SU-DHL-6 (cell line): ENCODE data around the gene COL25A1.
"Not testable (repeated sequence)": the region's sequence is repeated elsewhere in the genome, so short reads cannot be mapped to it uniquely, and the experiment has no call there.

Experiments used
- H2AFZ ChIP-seq: fragments of 200-600 bp; sonication (generic); 2 replicates; pipeline ENCODE4 v1.6.1; 2014; ENCODE audit warnings: low read depth, mild to moderate bottlenecking, moderate library complexity, mixed read lengths, antibody characterized with exemption, low read length; ENCODE audit not compliant: severe bottlenecking
- H3F3A ChIP-seq: fragments of 200-600 bp; shearing (Covaris generic); 2 replicates; pipeline ENCODE4 v1.6.0; 2016; ENCODE audit warnings: antibody characterized with exemption, mild to moderate bottlenecking; ENCODE audit not compliant: insufficient read depth
- H3K27ac ChIP-seq: fragments of 200-600 bp; sonication (generic); 2 replicates; pipeline ENCODE4 v1.5.1; 2016; ENCODE audit warnings: low read depth, mild to moderate bottlenecking, low read length, moderate library complexity, mixed read lengths
- H3K27me3 ChIP-seq: fragments of 200-600 bp; sonication (generic), shearing (Covaris generic); 2 replicates; pipeline ENCODE4 v1.6.0; 2014; ENCODE audit warnings: mild to moderate bottlenecking, low read length
- H3K36me3 ChIP-seq: fragments of 200-600 bp; sonication (generic); 2 replicates; pipeline ENCODE4 v1.6.1; 2014; ENCODE audit warnings: mild to moderate bottlenecking, low read length, mixed read lengths
- H3K4me2 ChIP-seq: fragments of 300-600, 200-600 bp; shearing (Covaris generic), sonication (generic); 2 replicates; pipeline ENCODE4 v1.6.0; 2014; ENCODE audit warnings: low read length, low read depth, mild to moderate bottlenecking; ENCODE audit not compliant: poor library complexity, severe bottlenecking
- H3K4me3 ChIP-seq: fragments of 200-600 bp; sonication (generic); 2 replicates; pipeline ENCODE4 v1.5.1; 2014; ENCODE audit warnings: antibody characterized with exemption, low read length, mild to moderate bottlenecking, mixed read lengths; ENCODE audit not compliant: insufficient read depth, poor library complexity, severe bottlenecking
- H3K79me2 ChIP-seq: fragments of 200-600 bp; sonication (generic); 2 replicates; pipeline ENCODE4 v1.6.1; 2014; ENCODE audit warnings: mild to moderate bottlenecking, low read length, moderate library complexity; ENCODE audit not compliant: insufficient read depth
- H3K9ac ChIP-seq: fragments of 200-600 bp; sonication (generic); 2 replicates; pipeline ENCODE4 v1.7.0; 2014; ENCODE audit warnings: mild to moderate bottlenecking, low read length
- H3K9me2 ChIP-seq: fragments of 200-600 bp; sonication (generic); replicated peaks from 2 replicates; pipeline ENCODE4 v1.6.1; 2014; ENCODE audit warnings: low read length; ENCODE audit not compliant: insufficient read depth
- H3K9me3 ChIP-seq: fragments of 200-600 bp; sonication (generic); 2 replicates; pipeline ENCODE4 v1.6.1; 2014; ENCODE audit warnings: low read length, mixed read lengths; ENCODE audit not compliant: insufficient read depth
- H4K20me1 ChIP-seq: fragments of 200-600 bp; sonication (generic); 2 replicates; pipeline ENCODE4 v1.6.1; 2014; ENCODE audit warnings: low read depth, mild to moderate bottlenecking, antibody characterized with exemption, low read length, moderate library complexity, mixed read lengths
- CTCF ChIP-seq: fragments of 200-600 bp; sonication (generic); IDR thresholded peaks from one replicate; pipeline ENCODE4 v1.5.1; 2017; ENCODE audit warnings: antibody characterized with exemption, mild to moderate bottlenecking, low read length, moderate library complexity; ENCODE audit not compliant: insufficient read depth, poor library complexity, severe bottlenecking
- EZH2phosphoT487 ChIP-seq: fragments of 200-600 bp; sonication (generic), shearing (Covaris generic); conservative IDR thresholded peaks from 2 replicates; pipeline ENCODE4 v1.6.1; 2018; ENCODE audit warnings: mild to moderate bottlenecking, antibody characterized with exemption, low read length, moderate library complexity, mixed read lengths

Gene COL25A1

DNA sequence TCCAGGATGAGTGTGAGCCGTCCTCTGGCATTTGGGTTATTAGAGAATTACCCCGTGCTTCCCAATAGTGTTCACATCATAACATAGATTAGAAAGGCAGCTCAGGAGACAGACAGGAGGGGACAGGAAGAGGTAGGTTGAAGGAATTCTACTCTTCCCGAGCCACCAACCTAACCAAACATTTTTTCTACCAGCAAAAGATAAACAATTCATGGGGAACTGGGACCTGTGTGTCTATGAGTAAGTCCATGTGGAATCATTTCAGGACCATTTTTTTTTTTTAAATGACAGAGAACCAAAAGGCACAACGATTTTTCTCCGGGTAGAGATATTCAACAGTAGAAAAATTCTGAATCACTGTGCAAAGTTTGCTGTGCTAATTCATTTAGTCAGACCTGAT lies 365.4 kb downstream of the COL25A1 start:
- no peak overlapping the region for H3K9ac ChIP-seq
- H3K27ac ChIP-seq: no peak overlapping the region
- TF ChIP-seq CTCF: no peak
- TF ChIP-seq EZH2phosphoT487: no peak
- H3K79me2 ChIP-seq: no peaks in the 10 kb centered on the region
- H3K9me3 ChIP-seq: no peaks in the 10 kb centered on the region
- no peak overlapping the region for H3K4me2 ChIP-seq
- no peaks in the 10 kb centered on the region for H4K20me1 ChIP-seq
- H2AFZ ChIP-seq: no peak overlapping the region
- H3K9me2 ChIP-seq: no peaks in the 10 kb centered on the region
- no peak overlapping the region for H3K4me3 ChIP-seq
- no peaks in the 10 kb centered on the region for H3F3A ChIP-seq
- no peaks in the 10 kb centered on the region for H3K36me3 ChIP-seq
- no peaks in the 10 kb centered on the region for H3K27me3 ChIP-seq

DNA sequence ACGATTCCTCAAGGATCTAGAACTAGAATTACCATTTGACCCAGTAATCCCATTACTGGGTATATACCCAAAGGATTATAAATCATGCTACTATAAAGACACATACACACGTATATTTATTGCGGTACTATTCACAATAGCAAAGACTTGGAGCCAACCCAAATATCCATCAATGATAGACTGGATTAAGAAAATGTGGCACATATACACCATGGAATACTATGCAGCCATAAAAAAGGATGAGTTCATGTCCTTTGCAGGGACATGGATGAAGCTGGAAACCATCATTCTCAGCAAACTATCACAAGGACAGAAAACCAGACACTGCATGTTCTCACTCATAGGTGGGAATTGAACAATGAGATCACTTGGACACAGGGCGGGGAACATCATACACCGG lies 368.5 kb downstream of the COL25A1 start:
- H3K79me2 ChIP-seq, H4K20me1 ChIP-seq, H3K27me3 ChIP-seq, H3K36me3 ChIP-seq, H3K9me3 ChIP-seq, H2AFZ ChIP-seq, H3K4me3 ChIP-seq, H3K27ac ChIP-seq, H3K9me2 ChIP-seq, H3F3A ChIP-seq, H3K9ac ChIP-seq, H3K4me2 ChIP-seq: not testable (repeated sequence)

DNA sequence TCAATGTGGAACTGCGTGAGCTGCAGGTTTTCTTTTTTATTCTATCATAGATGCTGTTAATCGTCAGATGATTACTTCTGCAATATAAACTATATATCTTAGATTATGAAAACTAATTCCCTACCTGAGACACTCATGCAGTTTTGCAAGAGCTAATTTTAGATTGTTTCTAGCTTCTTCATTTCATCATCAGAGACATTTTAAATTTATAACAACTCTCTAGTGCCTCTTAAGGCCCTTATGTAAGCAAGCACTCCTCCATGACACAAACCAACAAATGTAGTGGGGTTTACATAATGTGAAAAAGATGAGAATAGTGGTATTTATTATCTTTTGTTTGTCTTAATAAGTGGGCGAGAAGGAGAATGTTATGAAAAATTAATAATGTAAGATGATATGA lies 369.4 kb downstream of the COL25A1 start:
- Histone ChIP-seq H3K9ac (no peak overlapping the region), H3K27ac (no peak overlapping the region), H2AFZ (no peak overlapping the region), H4K20me1 (no peaks in the 10 kb centered on the region), H3F3A (no peaks in the 10 kb centered on the region), H3K79me2 (no peaks in the 10 kb centered on the region), H3K9me2 (no peaks in the 10 kb centered on the region), H3K9me3 (no peaks in the 10 kb centered on the region), H3K36me3 (no peaks in the 10 kb centered on the region), H3K4me3 (no peak overlapping the region), H3K27me3 (no peaks in the 10 kb centered on the region), H3K4me2 (no peak overlapping the region)
- TF ChIP-seq EZH2phosphoT487: no peak
- TF ChIP-seq CTCF: no peak

DNA sequence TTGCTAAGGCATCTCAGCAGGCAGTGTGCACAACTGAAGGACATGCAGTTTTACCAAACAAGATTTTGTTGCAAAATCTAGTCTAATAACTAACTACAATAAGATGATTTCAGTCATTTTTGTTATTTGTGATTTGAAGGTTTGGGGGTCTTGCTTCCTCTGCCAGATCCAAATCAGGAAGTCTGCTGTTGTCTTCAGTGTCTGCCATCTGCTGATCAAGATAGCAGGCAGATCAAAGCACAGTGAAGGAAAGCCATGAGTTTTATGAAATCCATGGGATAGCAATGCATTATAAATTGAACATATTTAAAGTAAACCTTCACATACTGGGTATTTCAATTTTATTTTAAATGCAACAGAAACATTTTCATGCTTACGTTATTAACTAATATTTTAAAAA lies 370.5 kb downstream of the COL25A1 start:
- no peak overlapping the region for H3K4me2 ChIP-seq
- no peak overlapping the region for H2AFZ ChIP-seq
- no peak overlapping the region for H3K4me3 ChIP-seq
- H3K27ac ChIP-seq: no peak overlapping the region
- H3K9ac ChIP-seq: no peak overlapping the region
- no peaks in the 10 kb centered on the region for H3K27me3 ChIP-seq
- no peaks in the 10 kb centered on the region for H3K9me2 ChIP-seq
- H3K79me2 ChIP-seq: no peaks in the 10 kb centered on the region
- H3F3A ChIP-seq: no peaks in the 10 kb centered on the region
- no peak for TF ChIP-seq EZH2phosphoT487
- TF ChIP-seq CTCF: no peak
- H3K36me3 ChIP-seq: no peaks in the 10 kb centered on the region
- no peaks in the 10 kb centered on the region for H3K9me3 ChIP-seq
- H4K20me1 ChIP-seq: no peaks in the 10 kb centered on the region
